NCI-H1105 (cell line): ENCODE results near the gene CYP51A1.
"Not testable (repeated sequence)": the region's sequence is repeated elsewhere in the genome, so short reads cannot be mapped to it uniquely, and the experiment has no call there.

Experiments
- DNase-seq: peaks from one replicate; lab custom pipeline; 2025; lab: John Stamatoyannopoulos, UW

Gene CYP51A1

GRCh38 chr7:92131093-92131492, 3.2 kb downstream of the CYP51A1 start:
- DNase-seq: no peak

GRCh38 chr7:92121681-92122080, 12.6 kb downstream of the CYP51A1 start:
- DNase-seq: no peak

- DNase-seq: no peak
These were observed 15.0 kb downstream of the CYP51A1 start for GRCh38 chr7:92119213-92119759.

GRCh38 chr7:92116949-92117348, 17.3 kb downstream of the CYP51A1 start:
- no peak for DNase-seq

GRCh38 chr7:92115821-92116220, 18.5 kb downstream of the CYP51A1 start:
- DNase-seq: no peak

GRCh38 chr7:92110857-92111256, 23.4 kb downstream of the CYP51A1 start:
- DNase-seq: no peak

GRCh38 chr7:92108821-92109220, 25.5 kb downstream of the CYP51A1 start:
- no peak for DNase-seq

GRCh38 chr7:92102862-92103261, 31.4 kb downstream of the CYP51A1 start:
- not testable (repeated sequence) for DNase-seq

- no peak for DNase-seq
These were observed 33.7 kb downstream of the CYP51A1 start for GRCh38 chr7:92100534-92100933.

- no peak for DNase-seq
These were observed 38.9 kb downstream of the CYP51A1 start for GRCh38 chr7:92095380-92095779.

- DNase-seq: no peak
These were observed 42.1 kb downstream of the CYP51A1 start for GRCh38 chr7:92092210-92092609.

- DNase-seq: no peak
These were observed 46.0 kb downstream of the CYP51A1 start for GRCh38 chr7:92088266-92088665.

GRCh38 chr7:92083922-92084321, 50.4 kb downstream of the CYP51A1 start:
- DNase-seq: not testable (repeated sequence)

GRCh38 chr7:92076509-92076908, 57.8 kb downstream of the CYP51A1 start:
- DNase-seq: no peak

GRCh38 chr7:92075455-92076158, 58.7 kb downstream of the CYP51A1 start:
- no peak for DNase-seq

- no peak for DNase-seq
These were observed 61.6 kb downstream of the CYP51A1 start for GRCh38 chr7:92072708-92073107.

GRCh38 chr7:92072121-92072520, 62.2 kb downstream of the CYP51A1 start:
- no peak for DNase-seq

GRCh38 chr7:92071032-92071431, 63.2 kb downstream of the CYP51A1 start:
- DNase-seq: no peak

GRCh38 chr7:92064438-92065029, 69.7 kb downstream of the CYP51A1 start:
- DNase-seq: no peak
